T-helper 2 cell treated with Interferon-gamma antibody and Interleukin-4, amounts not matched to agents 5 μg/mL and 100 μg/mL, for 36 hours (primary cell): ENCODE results near the gene STARD8.
"Not testable (repeated sequence)": the region's sequence is repeated elsewhere in the genome, so short reads cannot be mapped to it uniquely, and the experiment has no call there.

ENCODE experiments used
- DNase-seq: peaks from one replicate; pipeline ENCODE4 v3.0.0; 2021; ENCODE audit warnings: low spot score
- H3K27ac Mint-ChIP-seq: one replicate; pipeline ENCODE4 v1.8.0; 2021; ENCODE audit warnings: mild to moderate bottlenecking, mixed read lengths
- H3K27me3 Mint-ChIP-seq: one replicate; pipeline ENCODE4 v1.8.0; 2021; ENCODE audit warnings: low read depth, mixed read lengths
- H3K36me3 Mint-ChIP-seq: one replicate; pipeline ENCODE4 v1.8.0; 2021; ENCODE audit warnings: low read depth, mixed read lengths
- H3K4me1 Mint-ChIP-seq: one replicate; pipeline ENCODE4 v1.8.0; 2021; ENCODE audit warnings: low read depth, mixed read lengths
- H3K4me3 Mint-ChIP-seq: one replicate; pipeline ENCODE4 v1.8.0; 2022; ENCODE audit warnings: mild to moderate bottlenecking, moderate library complexity, mixed read lengths
- H3K9me3 Mint-ChIP-seq: one replicate; pipeline ENCODE4 v1.8.0; 2021; ENCODE audit warnings: mixed read lengths

Gene STARD8

GRCh38 chrX:68721991-68722860 is 74.8 kb downstream of the STARD8 start:
- no peak overlapping the region for H3K27ac Mint-ChIP-seq
- no peaks in the 10 kb centered on the region for H3K36me3 Mint-ChIP-seq
- no peaks in the 10 kb centered on the region for H3K27me3 Mint-ChIP-seq
- H3K4me3 Mint-ChIP-seq = no peak overlapping the region
- H3K9me3 Mint-ChIP-seq = no peaks in the 10 kb centered on the region
- no peaks in the 10 kb centered on the region for H3K4me1 Mint-ChIP-seq
- no peak for DNase-seq

GRCh38 chrX:68723491-68724155 is 76.2 kb downstream of the STARD8 start:
- no peak overlapping the region for H3K4me3 Mint-ChIP-seq
- DNase-seq = no peak
- no peaks in the 10 kb centered on the region for H3K27me3 Mint-ChIP-seq
- no peaks in the 10 kb centered on the region for H3K4me1 Mint-ChIP-seq
- H3K9me3 Mint-ChIP-seq = no peaks in the 10 kb centered on the region
- no peak overlapping the region for H3K27ac Mint-ChIP-seq
- no peaks in the 10 kb centered on the region for H3K36me3 Mint-ChIP-seq

DNA sequence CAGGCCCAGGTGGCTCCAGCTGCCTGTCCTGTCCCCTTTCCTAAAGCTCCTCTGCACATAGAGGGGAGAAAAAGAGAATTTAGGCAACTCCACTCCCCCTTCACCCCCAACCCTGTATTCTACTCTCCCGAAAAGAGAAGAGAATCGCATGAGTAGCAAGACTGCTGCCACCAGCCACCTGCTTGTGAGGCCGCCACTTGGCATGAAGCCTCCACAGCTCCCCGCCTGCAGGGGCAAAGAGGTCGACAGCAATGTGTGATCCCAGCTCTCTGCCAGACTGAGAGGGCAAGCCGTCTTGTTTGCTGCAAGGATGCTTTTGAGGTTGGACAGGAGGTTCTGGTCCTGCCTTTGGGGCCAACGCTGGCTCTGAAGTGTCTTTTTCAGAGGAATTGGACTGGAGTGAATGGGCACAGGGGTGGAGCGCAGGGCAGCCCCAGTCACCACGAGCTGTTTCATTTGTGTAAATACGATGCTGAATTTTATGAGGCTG is 77.1 kb downstream of the STARD8 start:
- Mint-ChIP-seq H3K36me3 (no peaks in the 10 kb centered on the region), H3K4me1 (no peaks in the 10 kb centered on the region), H3K27ac (no peak overlapping the region), H3K27me3 (peaks cover 4% of the 10 kb centered on the region), H3K9me3 (no peaks in the 10 kb centered on the region), H3K4me3 (no peak overlapping the region)
- DNase-seq = no peak

GRCh38 chrX:68725756-68726365 is 78.4 kb downstream of the STARD8 start:
- Mint-ChIP-seq H3K27me3 (peaks cover 4% of the 10 kb centered on the region), H3K9me3 (no peaks in the 10 kb centered on the region), H3K36me3 (no peaks in the 10 kb centered on the region), H3K4me1 (no peaks in the 10 kb centered on the region), H3K27ac (no peak overlapping the region), H3K4me3 (no peak overlapping the region)
- DNase-seq = no peak

DNA sequence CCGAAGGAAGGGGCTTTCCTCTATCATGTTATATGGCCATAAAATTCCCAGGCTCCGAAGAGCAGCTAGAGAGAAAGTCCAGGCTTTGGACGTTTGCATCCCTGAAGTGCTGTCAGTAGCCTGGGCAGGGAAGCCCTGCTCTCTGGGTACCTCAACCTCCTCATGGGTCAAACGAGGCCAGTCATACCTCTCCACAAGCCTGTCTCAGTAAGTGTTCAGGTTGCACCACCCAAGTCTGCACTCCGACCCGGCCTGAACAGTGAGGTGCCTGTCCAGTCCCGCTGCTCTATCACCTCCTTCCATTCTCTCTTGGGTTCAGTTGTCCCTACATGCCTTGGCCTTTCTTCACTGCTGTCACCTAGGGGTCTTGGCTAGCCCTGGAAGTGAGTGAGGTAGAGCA is 78.9 kb downstream of the STARD8 start:
- Mint-ChIP-seq H3K36me3 (no peaks in the 10 kb centered on the region), H3K4me3 (no peak overlapping the region), H3K4me1 (no peaks in the 10 kb centered on the region), H3K9me3 (no peaks in the 10 kb centered on the region), H3K27ac (no peak overlapping the region), H3K27me3 (peaks cover 4% of the 10 kb centered on the region)
- no peak for DNase-seq

- H3K4me3 Mint-ChIP-seq = no peak overlapping the region
- no peak for DNase-seq
- H3K27me3 Mint-ChIP-seq = peaks cover 4% of the 10 kb centered on the region
- no peaks in the 10 kb centered on the region for H3K4me1 Mint-ChIP-seq
- H3K27ac Mint-ChIP-seq = no peak overlapping the region
- no peaks in the 10 kb centered on the region for H3K9me3 Mint-ChIP-seq
- no peaks in the 10 kb centered on the region for H3K36me3 Mint-ChIP-seq
These were observed 80.2 kb downstream of the STARD8 start for GRCh38 chrX:68727696-68728095.

GRCh38 chrX:68728186-68728585 is 80.7 kb downstream of the STARD8 start:
- DNase-seq = no peak
- Mint-ChIP-seq H3K4me1 (no peaks in the 10 kb centered on the region), H3K9me3 (no peaks in the 10 kb centered on the region), H3K27me3 (peaks cover 4% of the 10 kb centered on the region), H3K4me3 (no peak overlapping the region), H3K27ac (no peak overlapping the region), H3K36me3 (no peaks in the 10 kb centered on the region)

DNA sequence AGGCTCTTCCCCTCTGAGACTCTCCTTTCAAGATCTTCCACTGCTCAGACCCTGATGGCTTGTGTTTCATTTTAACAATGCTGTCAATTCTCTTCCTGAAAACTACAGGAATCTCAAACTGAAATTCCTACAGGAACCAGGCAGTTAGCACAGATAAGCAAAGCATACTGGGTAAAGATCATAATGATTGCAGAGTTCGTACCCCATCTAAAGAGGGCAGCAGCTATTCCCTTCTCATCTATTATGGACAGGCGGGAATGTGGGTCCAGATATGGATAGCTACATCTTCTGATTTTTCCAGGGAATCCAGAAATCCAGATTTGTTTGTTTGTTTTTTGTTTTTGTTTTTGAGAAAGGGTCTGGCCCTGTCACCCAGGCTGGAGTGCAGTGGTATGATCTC is 83.8 kb downstream of the STARD8 start:
- Mint-ChIP-seq H3K9me3 (no peaks in the 10 kb centered on the region), H3K27me3 (peaks cover 7% of the 10 kb centered on the region), H3K27ac (no peak overlapping the region), H3K4me3 (no peak overlapping the region), H3K4me1 (no peaks in the 10 kb centered on the region), H3K36me3 (no peaks in the 10 kb centered on the region)
- no peak for DNase-seq

GRCh38 chrX:68732906-68733493 is 85.5 kb downstream of the STARD8 start:
- Mint-ChIP-seq H3K27ac (no peak overlapping the region), H3K9me3 (no peaks in the 10 kb centered on the region), H3K4me1 (no peaks in the 10 kb centered on the region), H3K27me3 (peaks cover 7% of the 10 kb centered on the region), H3K4me3 (no peak overlapping the region), H3K36me3 (no peaks in the 10 kb centered on the region)
- DNase-seq = peak; percentile 51

DNA sequence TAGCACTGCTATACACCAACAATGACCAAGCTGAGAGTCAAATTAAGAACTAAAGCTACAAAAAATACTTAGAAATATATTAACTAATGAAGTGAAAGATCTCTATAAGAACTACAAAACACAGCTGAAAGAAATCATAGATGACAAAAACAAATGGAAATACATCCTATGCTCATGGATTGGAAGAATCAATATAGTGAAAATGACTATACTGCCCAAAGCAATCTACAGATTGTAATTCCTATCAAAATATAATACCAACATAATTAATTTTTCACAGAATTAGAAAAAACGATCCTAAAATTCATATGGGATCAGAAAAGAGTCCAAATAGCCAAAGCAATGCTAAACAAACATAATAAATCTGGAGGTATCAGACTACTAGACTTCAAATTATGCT is 87.8 kb downstream of the STARD8 start:
- Mint-ChIP-seq H3K4me3 (no peak overlapping the region), H3K4me1 (no peaks in the 10 kb centered on the region), H3K27ac (no peak overlapping the region), H3K9me3 (no peaks in the 10 kb centered on the region), H3K27me3 (peaks cover 3% of the 10 kb centered on the region), H3K36me3 (no peaks in the 10 kb centered on the region)
- no peak for DNase-seq

DNA sequence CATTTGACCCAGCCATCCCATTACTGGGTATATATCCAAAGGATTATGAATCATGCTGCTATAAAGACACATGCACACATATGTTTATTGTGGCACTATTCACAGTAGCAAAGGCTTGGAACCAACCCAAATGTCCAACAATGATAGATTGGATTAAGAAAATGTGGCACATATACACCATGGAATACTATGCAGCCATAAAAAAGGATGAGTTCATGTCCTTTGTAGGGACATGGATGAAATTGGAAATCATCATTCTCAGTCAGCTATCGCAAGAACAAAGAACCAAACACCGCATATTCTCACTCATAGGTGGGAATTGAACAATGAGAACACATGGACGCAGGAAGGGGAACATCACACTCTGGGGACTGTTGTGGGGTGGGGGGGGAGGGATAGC is 94.4 kb downstream of the STARD8 start:
- H3K36me3 Mint-ChIP-seq, H3K27ac Mint-ChIP-seq, DNase-seq, H3K9me3 Mint-ChIP-seq, H3K4me1 Mint-ChIP-seq, H3K27me3 Mint-ChIP-seq, H3K4me3 Mint-ChIP-seq: not testable (repeated sequence)

DNA sequence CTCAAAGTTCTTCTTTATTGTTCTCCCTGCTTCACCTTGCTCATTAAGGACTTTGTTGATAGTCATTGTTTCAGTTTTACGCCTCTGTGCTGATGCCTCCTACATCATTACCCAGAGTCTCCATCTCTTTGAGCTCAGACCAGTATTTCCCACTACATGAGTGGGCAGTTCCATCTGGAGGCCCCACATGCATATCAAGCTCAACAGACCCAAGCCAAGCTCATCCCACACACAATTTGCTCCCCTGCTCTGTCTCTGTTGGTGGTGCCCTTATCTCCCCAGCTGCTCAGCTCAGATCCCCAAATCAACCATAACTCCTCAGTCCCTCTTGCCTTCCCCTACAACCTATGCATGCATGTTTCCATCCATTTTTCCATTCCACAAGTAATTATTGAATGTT is 96.3 kb downstream of the STARD8 start:
- Mint-ChIP-seq H3K9me3 (no peaks in the 10 kb centered on the region), H3K36me3 (no peaks in the 10 kb centered on the region), H3K27ac (no peak overlapping the region), H3K4me3 (no peak overlapping the region), H3K27me3 (no peaks in the 10 kb centered on the region), H3K4me1 (no peaks in the 10 kb centered on the region)
- DNase-seq = no peak

GRCh38 chrX:68746988-68747387 is 99.5 kb downstream of the STARD8 start:
- no peaks in the 10 kb centered on the region for H3K4me1 Mint-ChIP-seq
- no peak for DNase-seq
- no peaks in the 10 kb centered on the region for H3K27me3 Mint-ChIP-seq
- H3K27ac Mint-ChIP-seq = no peak overlapping the region
- no peaks in the 10 kb centered on the region for H3K36me3 Mint-ChIP-seq
- H3K4me3 Mint-ChIP-seq = no peak overlapping the region
- no peaks in the 10 kb centered on the region for H3K9me3 Mint-ChIP-seq

- Mint-ChIP-seq H3K36me3 (no peaks in the 10 kb centered on the region), H3K27me3 (no peaks in the 10 kb centered on the region), H3K4me3 (no peak overlapping the region), H3K9me3 (no peaks in the 10 kb centered on the region), H3K27ac (no peak overlapping the region), H3K4me1 (no peaks in the 10 kb centered on the region)
- no peak for DNase-seq
These were observed 100.6 kb downstream of the STARD8 start for GRCh38 chrX:68748030-68748429.
